ENCODE measurements around the gene CCL19. TPM values are rescaled to one million over a fixed set of nuclear protein-coding genes. Genes with fewer than 3 reads are reported as not detected.
A peak's percentile ranks its signal among the peaks of the same experiment; 100 is the strongest.

The CCL19 gene
- total and polyA plus RNA-seq, 2 of the 8 experiments (the other 6 are each of a cell fraction or from before 2014, with no cell fraction given) = not detected

DNA sequence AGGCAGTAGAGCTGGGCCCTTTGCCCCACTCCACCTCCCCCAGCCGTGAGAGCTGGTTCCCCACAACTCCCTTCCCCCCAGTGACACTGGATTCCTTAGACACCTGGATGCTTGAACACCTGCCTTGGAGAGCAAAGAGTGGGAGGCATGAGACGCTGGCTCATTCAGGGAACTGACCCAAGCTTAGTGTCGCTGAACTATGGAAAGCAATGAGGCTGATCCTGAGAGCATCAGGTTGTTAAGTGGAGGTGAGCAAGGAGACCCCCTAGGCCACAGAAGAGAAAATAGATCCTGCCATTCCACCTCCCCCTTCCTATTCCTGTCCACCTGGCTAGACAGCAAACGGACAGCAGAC lies 2.0 kb downstream of the CCL19 start:
- Histone ChIP-seq H3K4me3 (ENCODE audit: extremely low read depth in 1 of 4, insufficient read depth in 2 of 4, low read depth in 3 of 4, low read length in 4 of 4) (no peak overlapping the region), H3K4me2 (ENCODE audit: insufficient read depth in 1 of 2, low read depth in 2 of 2, low read length in 2 of 2) (no peak overlapping the region), H3K79me1 (ENCODE audit: low read depth, low read length) (no peaks in the 10 kb centered on the region), H3K4me1 (replicated peaks in 1 of 4; ENCODE audit: control insufficient read depth in 3 of 4, insufficient read depth in 4 of 4, low read length in 3 of 4) (peaks cover 0 to 3% (median 1%) of the 10 kb centered on the region in 4 experiments; a peak in 2 of 7 replicates), H4K8ac (ENCODE audit: extremely low read depth, insufficient read depth, low read length) (no peak overlapping the region), H4K20me1 (replicated peaks in 1 of 2; ENCODE audit: control insufficient read depth in 1 of 2, insufficient read depth in 2 of 2, low read length in 2 of 2) (no peaks in the 10 kb centered on the region), H3K27me3 (replicated peaks in 1 of 4; ENCODE audit: control insufficient read depth in 3 of 4, extremely low read depth in 1 of 4, insufficient read depth in 3 of 4, low read length in 3 of 4) (no peaks in the 10 kb centered on the region), H3K14ac (ENCODE audit: insufficient read length) (no peak overlapping the region), H3K23me2 (ENCODE audit: low read depth, low read length) (no peaks in the 10 kb centered on the region; the same call in 1 of the 2 replicates), H3K4ac (replicated peaks; ENCODE audit: insufficient read length, low read depth, low read length) (no peak overlapping the region), H2BK12ac (ENCODE audit: low read depth, low read length) (0 out of 2 replicates have a peak overlapping the region, but pooled peaks have one; percentile 19), H3K18ac (ENCODE audit: extremely low read depth, low read length) (no peak overlapping the region), H2AK5ac (ENCODE audit: low read depth, low read length) (no peak overlapping the region), H4K91ac (replicated peaks; ENCODE audit: insufficient read length, low read length) (no peak overlapping the region), H2BK5ac (ENCODE audit: low read depth, low read length) (no peak overlapping the region), H4K5ac (ENCODE audit: insufficient read length, low read depth, low read length) (no peak overlapping the region), H2AFZ (ENCODE audit: low read length) (no peak overlapping the region), H2BK120ac (replicated peaks; ENCODE audit: low read depth, low read length) (no peak overlapping the region), H3K79me2 (ENCODE audit: control insufficient read depth in 1 of 2, insufficient read depth in 2 of 2, low read length in 2 of 2) (no peaks in the 10 kb centered on the region), H3K9ac (replicated peaks in 1 of 4; ENCODE audit: extremely low read depth in 1 of 4, low read depth in 3 of 4, low read length in 3 of 4) (no peak overlapping the region), H3K23ac (ENCODE audit: insufficient read length) (no peak overlapping the region), H3K27ac (ENCODE audit: low read depth, low read length) (no peak overlapping the region), H3K36me3 (ENCODE audit: control insufficient read depth in 2 of 4, insufficient read depth in 4 of 4, low read length in 3 of 4) (no peaks in the 10 kb centered on the region), H2BK15ac (ENCODE audit: low read length) (no peak overlapping the region), H2BK20ac (ENCODE audit: low read length) (no peak overlapping the region), H3K56ac (replicated peaks; ENCODE audit: insufficient read length, low read depth, low read length) (no peak overlapping the region), H3K9me3 (ENCODE audit: insufficient read depth in 2 of 2, low read depth in 1 of 2, low read length in 1 of 2) (no peaks in the 10 kb centered on the region)
- CTCF ChIA-PET (ENCODE audit: partially characterized antibody) = interaction anchor here (1.7 to 12.6 kb wide), 2 partner anchors 12 to 14 kb away, joined by 8 to 147 read pairs; no protein-coding TSS in a partner anchor
- POLR2A ChIA-PET (ENCODE audit: partially characterized antibody) = no interaction called here
- FAIRE-seq (no peak), DNase-seq (ENCODE audit: low read depth in 1 of 2, low spot score in 2 of 2) (no peak)
- 86% methylated on average over 4 of the region's 4 CpGs; no CpG with 5 or more reads in 1 of the 2 experiments for WGBS, 2 experiments (ENCODE audit: extremely low coverage in 1 of 2, insufficient coverage in 1 of 2, insufficient read length in 1 of 2, insufficient replicate concordance in 2 of 2, low coverage in 1 of 2, low lambda C conversion rate in 2 of 2, missing lambda C conversion rate in 1 of 2)
- TF ChIP-seq CREB1 (IDR thresholded peaks at IDR 0.05) (no peak), BCL11A (IDR thresholded peaks at IDR 0.05; ENCODE audit: low read depth in 2 of 2, low read length in 2 of 2) (no peak), BACH1 (IDR thresholded peaks at IDR 0.05; ENCODE audit: low read length) (no peak), BRCA1 (IDR thresholded peaks at IDR 0.05; ENCODE audit: low read depth, low read length) (no peak), RNF2 (IDR thresholded peaks at IDR 0.05; ENCODE audit: borderline replicate concordance, low read depth, low read length, missing control alignments, poor library complexity, severe bottlenecking) (no peak), TCF12 (IDR thresholded peaks at IDR 0.05; ENCODE audit: low read depth, low read length) (no peak), SAP30 (IDR thresholded peaks at IDR 0.05; ENCODE audit: insufficient read depth, insufficient replicate concordance, low read length) (no peak), SRF (IDR thresholded peaks at IDR 0.05; ENCODE audit: low read depth, low read length) (no peak), ATF3 (IDR thresholded peaks at IDR 0.05; ENCODE audit: insufficient read depth, low read depth, low read length) (no peak), NRF1 (IDR thresholded peaks at IDR 0.05; ENCODE audit: low read depth, low read length) (no peak), JUN (IDR thresholded peaks at IDR 0.05; ENCODE audit: low read depth, low read length) (no peak), EP300 (IDR thresholded peaks at IDR 0.05; ENCODE audit: borderline replicate concordance in 1 of 2, low read depth in 2 of 2, low read length in 2 of 2) (no peak), TAF7 (optimal IDR thresholded peaks at IDR 0.05; ENCODE audit: borderline replicate concordance, low read depth, low read length) (no peak), SIRT6 (IDR thresholded peaks at IDR 0.05; ENCODE audit: low read length) (no peak)
